HEK293 (cell line): Measurements from ENCODE around the gene DVL1.

Source experiments
- CTCF ChIA-PET: fragments of 350-600 bp; formaldehyde crosslinking; extraction: SDS; loops from one replicate; lab custom pipeline; 2021; ENCODE audit warnings: antibody characterized with exemption; lab: Yijun Ruan, JAX
- POLR2A ChIA-PET: fragments of 300-600 bp; formaldehyde crosslinking; extraction: SDS; loops from one replicate; lab custom pipeline; 2020; ENCODE audit warnings: antibody characterized with exemption, inconsistent platforms; lab: Yijun Ruan, JAX
- H3K27ac ChIP-seq: fragments of 200-500 bp; sonication (Bioruptor generic); 2 replicates; pipeline ENCODE4 v1.5.1; 2014; ENCODE audit warnings: low read depth, low read length, control low read depth, inconsistent platforms; ENCODE audit errors: extremely low read depth
- H3K36me3 ChIP-seq, 2 experiments: fragments of 200-500 bp in 1 of 2; sonication (Bioruptor generic) in 1 of 2; 1 replicate in 1 of 2; 2 replicates in 1 of 2; pipeline ENCODE4 v1.5.1; 2014 to 2017; ENCODE audit warnings: inconsistent platforms in 2 of 2, low read length in 2 of 2; ENCODE audit not compliant: control insufficient read depth in 2 of 2, insufficient read depth in 1 of 2
- H3K4me1 ChIP-seq: fragments of 200-500 bp; sonication (Bioruptor generic); 2 replicates; pipeline ENCODE4 v1.5.1; 2014; ENCODE audit warnings: mild to moderate bottlenecking, low read length, inconsistent platforms; ENCODE audit not compliant: control insufficient read depth, insufficient read depth
- H3K4me3 ChIP-seq: 2 replicates; pipeline ENCODE4 v1.5.1; 2011; ENCODE audit warnings: low read depth, mild to moderate bottlenecking, control low read depth, low read length, moderate library complexity
- H3K9me3 ChIP-seq: fragments of 200-500 bp; sonication (Bioruptor generic); 2 replicates; pipeline ENCODE4 v1.5.1; 2014; ENCODE audit warnings: low read depth, low read length, inconsistent platforms; ENCODE audit not compliant: control insufficient read depth, insufficient read depth
- GLIS1 ChIP-seq: fragments of 450-650 bp; formaldehyde crosslinking; IDR thresholded peaks from 2 replicates; pipeline ENCODE4 v1.5.1; 2016; ENCODE audit warnings: missing biosample characterization, missing genetic modification characterization
- GLIS2 ChIP-seq: fragments of 450-650 bp; formaldehyde crosslinking; IDR thresholded peaks from 2 replicates; pipeline ENCODE4 v1.5.1; 2016; ENCODE audit warnings: missing biosample characterization, missing genetic modification characterization
- HOXA7 ChIP-seq: sonication (generic); formaldehyde crosslinking; IDR thresholded peaks from 2 replicates; pipeline ENCODE4 v1.8.1; 2022; ENCODE audit warnings: missing genetic modification reagents, borderline replicate concordance
- KLF8 ChIP-seq: fragments of 450-650 bp; formaldehyde crosslinking; IDR thresholded peaks from 2 replicates; pipeline ENCODE4 v1.5.1; 2016; ENCODE audit warnings: missing biosample characterization, missing genetic modification characterization
- SP2 ChIP-seq: fragments of 450-650 bp; formaldehyde crosslinking; IDR thresholded peaks from 2 replicates; pipeline ENCODE4 v1.5.1; 2016; ENCODE audit warnings: missing biosample characterization, missing genetic modification characterization
- ZIC2 ChIP-seq: fragments of 450-650 bp; formaldehyde crosslinking; IDR thresholded peaks from 2 replicates; pipeline ENCODE4 v1.5.1; 2016; ENCODE audit warnings: missing biosample characterization, missing genetic modification characterization
- ZNF112 ChIP-seq: fragments of 450-650 bp; formaldehyde crosslinking; IDR thresholded peaks from 2 replicates; pipeline ENCODE4 v1.5.0; 2017; ENCODE audit warnings: missing biosample characterization, missing genetic modification characterization
- ZNF214 ChIP-seq: fragments of 450-650 bp; formaldehyde crosslinking; IDR thresholded peaks from 2 replicates; pipeline ENCODE4 v1.5.1; 2017; ENCODE audit warnings: missing biosample characterization, mild to moderate bottlenecking, missing genetic modification characterization, borderline replicate concordance
- ZNF341 ChIP-seq: fragments of 450-650 bp; formaldehyde crosslinking; IDR thresholded peaks from 2 replicates; pipeline ENCODE4; 2016; ENCODE audit warnings: low read depth, missing biosample characterization, missing genetic modification characterization
- ZNF394 ChIP-seq: fragments of 450-650 bp; formaldehyde crosslinking; IDR thresholded peaks from 2 replicates; pipeline ENCODE4 v1.5.1; 2016; ENCODE audit warnings: missing biosample characterization, missing genetic modification characterization, mild to moderate bottlenecking, moderate library complexity, borderline replicate concordance
- ZNF416 ChIP-seq: fragments of 450-650 bp; formaldehyde crosslinking; IDR thresholded peaks from 2 replicates; pipeline ENCODE4 v1.5.1; 2016; ENCODE audit warnings: missing biosample characterization, missing genetic modification characterization
- ZNF521 ChIP-seq: fragments of 450-650 bp; formaldehyde crosslinking; IDR thresholded peaks from 2 replicates; pipeline ENCODE4 v1.5.1; 2017; ENCODE audit warnings: missing biosample characterization, mild to moderate bottlenecking, missing genetic modification characterization
- ZNF658 ChIP-seq: fragments of 450-650 bp; formaldehyde crosslinking; IDR thresholded peaks from 2 replicates; pipeline ENCODE4; 2016; ENCODE audit warnings: missing biosample characterization, missing genetic modification characterization
- ZNF768 ChIP-seq: fragments of 450-650 bp; formaldehyde crosslinking; IDR thresholded peaks from 2 replicates; pipeline ENCODE4 v1.5.1; 2018; ENCODE audit warnings: missing biosample characterization, mild to moderate bottlenecking, missing genetic modification characterization
- ZNF843 ChIP-seq: fragments of 450-650 bp; formaldehyde crosslinking; IDR thresholded peaks from 2 replicates; pipeline ENCODE4 v1.5.1; 2016; ENCODE audit warnings: missing biosample characterization, missing genetic modification characterization
- TF ChIP-seq, protein P1 (sequence below): fragments of 450-650 bp; formaldehyde crosslinking; IDR thresholded peaks from 2 replicates; pipeline ENCODE4 v1.5.1; 2016; ENCODE audit warnings: missing biosample characterization, missing genetic modification characterization, borderline replicate concordance
- TF ChIP-seq, protein P2 (sequence below): fragments of 450-650 bp; formaldehyde crosslinking; IDR thresholded peaks from 2 replicates; pipeline ENCODE4 v1.5.0; 2017; ENCODE audit warnings: missing biosample characterization, missing genetic modification characterization, borderline replicate concordance

Gene DVL1

DNA sequence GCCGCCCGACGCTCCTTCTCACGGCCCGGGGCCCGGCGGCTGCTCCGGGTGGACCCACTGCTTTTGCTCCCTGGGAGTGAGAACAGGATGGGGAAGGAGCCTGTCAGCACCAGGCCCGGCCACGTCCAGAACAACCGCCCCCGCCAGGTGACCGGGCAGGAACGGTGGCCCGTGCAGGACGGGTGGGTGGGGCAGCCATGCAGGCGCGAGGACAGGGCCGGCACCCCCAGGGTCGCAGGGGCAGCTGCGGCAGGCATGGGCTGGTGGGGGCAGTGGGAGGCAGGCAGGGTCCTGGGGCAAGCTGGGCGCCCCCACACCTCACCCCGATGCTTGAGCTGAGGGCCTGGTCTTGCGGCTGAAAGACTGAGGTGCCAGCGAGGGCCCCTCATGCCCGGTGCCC, 12.8 kb downstream of the DVL1 start (continued):
- TF ChIP-seq, protein P1, sequence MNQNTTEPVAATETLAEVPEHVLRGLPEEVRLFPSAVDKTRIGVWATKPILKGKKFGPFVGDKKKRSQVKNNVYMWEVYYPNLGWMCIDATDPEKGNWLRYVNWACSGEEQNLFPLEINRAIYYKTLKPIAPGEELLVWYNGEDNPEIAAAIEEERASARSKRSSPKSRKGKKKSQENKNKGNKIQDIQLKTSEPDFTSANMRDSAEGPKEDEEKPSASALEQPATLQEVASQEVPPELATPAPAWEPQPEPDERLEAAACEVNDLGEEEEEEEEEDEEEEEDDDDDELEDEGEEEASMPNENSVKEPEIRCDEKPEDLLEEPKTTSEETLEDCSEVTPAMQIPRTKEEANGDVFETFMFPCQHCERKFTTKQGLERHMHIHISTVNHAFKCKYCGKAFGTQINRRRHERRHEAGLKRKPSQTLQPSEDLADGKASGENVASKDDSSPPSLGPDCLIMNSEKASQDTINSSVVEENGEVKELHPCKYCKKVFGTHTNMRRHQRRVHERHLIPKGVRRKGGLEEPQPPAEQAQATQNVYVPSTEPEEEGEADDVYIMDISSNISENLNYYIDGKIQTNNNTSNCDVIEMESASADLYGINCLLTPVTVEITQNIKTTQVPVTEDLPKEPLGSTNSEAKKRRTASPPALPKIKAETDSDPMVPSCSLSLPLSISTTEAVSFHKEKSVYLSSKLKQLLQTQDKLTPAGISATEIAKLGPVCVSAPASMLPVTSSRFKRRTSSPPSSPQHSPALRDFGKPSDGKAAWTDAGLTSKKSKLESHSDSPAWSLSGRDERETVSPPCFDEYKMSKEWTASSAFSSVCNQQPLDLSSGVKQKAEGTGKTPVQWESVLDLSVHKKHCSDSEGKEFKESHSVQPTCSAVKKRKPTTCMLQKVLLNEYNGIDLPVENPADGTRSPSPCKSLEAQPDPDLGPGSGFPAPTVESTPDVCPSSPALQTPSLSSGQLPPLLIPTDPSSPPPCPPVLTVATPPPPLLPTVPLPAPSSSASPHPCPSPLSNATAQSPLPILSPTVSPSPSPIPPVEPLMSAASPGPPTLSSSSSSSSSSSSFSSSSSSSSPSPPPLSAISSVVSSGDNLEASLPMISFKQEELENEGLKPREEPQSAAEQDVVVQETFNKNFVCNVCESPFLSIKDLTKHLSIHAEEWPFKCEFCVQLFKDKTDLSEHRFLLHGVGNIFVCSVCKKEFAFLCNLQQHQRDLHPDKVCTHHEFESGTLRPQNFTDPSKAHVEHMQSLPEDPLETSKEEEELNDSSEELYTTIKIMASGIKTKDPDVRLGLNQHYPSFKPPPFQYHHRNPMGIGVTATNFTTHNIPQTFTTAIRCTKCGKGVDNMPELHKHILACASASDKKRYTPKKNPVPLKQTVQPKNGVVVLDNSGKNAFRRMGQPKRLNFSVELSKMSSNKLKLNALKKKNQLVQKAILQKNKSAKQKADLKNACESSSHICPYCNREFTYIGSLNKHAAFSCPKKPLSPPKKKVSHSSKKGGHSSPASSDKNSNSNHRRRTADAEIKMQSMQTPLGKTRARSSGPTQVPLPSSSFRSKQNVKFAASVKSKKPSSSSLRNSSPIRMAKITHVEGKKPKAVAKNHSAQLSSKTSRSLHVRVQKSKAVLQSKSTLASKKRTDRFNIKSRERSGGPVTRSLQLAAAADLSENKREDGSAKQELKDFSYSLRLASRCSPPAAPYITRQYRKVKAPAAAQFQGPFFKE (tag by site-specific recombination) = no peak
- TF ChIP-seq ZNF768 = no peak
- no peak for TF ChIP-seq ZNF658 (tag by site-specific recombination)
- no peak for TF ChIP-seq ZNF341
- no peak for TF ChIP-seq ZNF521
- no peak for TF ChIP-seq KLF8 (tag by site-specific recombination)

DNA sequence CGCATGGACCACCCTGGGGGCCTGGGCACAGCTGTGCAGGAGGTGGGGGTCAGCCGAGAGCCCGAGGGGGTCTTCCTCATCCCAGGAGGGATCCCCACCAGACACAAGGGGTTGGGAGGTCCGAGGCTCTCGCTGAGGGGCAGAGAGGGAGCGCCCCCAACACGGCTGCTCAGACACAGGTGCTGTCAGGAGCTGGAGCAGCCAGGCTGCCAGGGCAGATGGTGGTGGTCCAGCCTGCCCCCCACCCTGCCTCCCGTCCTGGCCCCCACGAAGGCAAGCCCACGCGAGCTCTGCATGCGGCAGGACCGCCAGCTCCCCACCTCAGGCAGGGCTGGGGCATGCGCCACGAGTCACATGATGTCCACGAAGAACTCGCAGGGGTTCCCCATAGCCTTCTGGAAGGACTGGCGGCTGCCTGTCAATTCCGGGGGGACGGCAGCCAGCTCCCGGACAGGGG, 13.4 kb downstream of the DVL1 start:
- no peaks in the 10 kb centered on the region for H3K4me1 ChIP-seq
- CTCF ChIA-PET = no interaction called here
- peaks cover 0 to 65% of the 10 kb centered on the region in 2 experiments; a peak in 2 of 3 replicates for H3K36me3 ChIP-seq
- H3K27ac ChIP-seq = no peak overlapping the region
- TF ChIP-seq KLF8 (tag by site-specific recombination) = no peak
- TF ChIP-seq GLIS1 (tag by site-specific recombination) = peak; percentile 97
- TF ChIP-seq ZIC2 (tag by site-specific recombination) = peak; percentile 39; the same call in 1 of the 2 replicates
- no peak for TF ChIP-seq HOXA7
- no peak for TF ChIP-seq ZNF112 (tag by site-specific recombination)
- peak; percentile 88 for TF ChIP-seq GLIS2
- H3K4me3 ChIP-seq = no peak overlapping the region
- H3K9me3 ChIP-seq = no peaks in the 10 kb centered on the region
- POLR2A ChIA-PET = interaction anchor here (1.1 to 2.4 kb wide), 3 partner anchors 9 to 169 kb away, joined by 3 to 7 read pairs (median 3); no protein-coding TSS in a partner anchor

DNA sequence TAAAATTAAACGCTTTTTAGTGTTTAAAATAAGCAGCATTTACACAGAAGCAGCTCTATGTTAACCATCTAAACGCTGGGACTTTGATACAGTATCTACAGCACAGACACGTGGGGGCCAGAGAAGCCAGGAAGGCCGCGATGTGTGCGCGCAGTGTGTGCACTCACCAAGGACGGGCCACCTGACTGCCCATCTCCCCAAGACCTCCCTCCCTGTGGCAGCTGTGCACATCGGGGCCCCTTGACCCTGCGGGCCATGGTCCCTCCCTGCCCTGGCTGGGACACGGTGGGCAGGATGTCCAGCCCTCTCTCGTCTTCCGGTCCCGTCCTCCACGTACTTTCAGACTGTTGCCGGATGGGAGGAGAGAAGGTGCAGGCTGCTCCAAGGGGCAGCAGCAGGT, 13.9 kb downstream of the DVL1 start:
- no peaks in the 10 kb centered on the region for H3K9me3 ChIP-seq
- H3K4me3 ChIP-seq = no peak overlapping the region
- no peaks in the 10 kb centered on the region for H3K4me1 ChIP-seq
- H3K27ac ChIP-seq = no peak overlapping the region
- CTCF ChIA-PET = no interaction called here
- POLR2A ChIA-PET = interaction anchor here (0.8 to 2.4 kb wide), 5 partner anchors 9 to 170 kb away, joined by 3 to 7 read pairs (median 3); no protein-coding TSS in a partner anchor
- peaks cover 0 to 60% of the 10 kb centered on the region in 2 experiments; a peak in 1 of 3 replicates for H3K36me3 ChIP-seq
- no peak for TF ChIP-seq ZNF214 (tag by site-specific recombination)
- no peak for TF ChIP-seq ZNF416 (tag by site-specific recombination)
- no peak for TF ChIP-seq ZNF394 (tag by site-specific recombination)
- no peak for TF ChIP-seq ZNF843
- TF ChIP-seq, protein P2, sequence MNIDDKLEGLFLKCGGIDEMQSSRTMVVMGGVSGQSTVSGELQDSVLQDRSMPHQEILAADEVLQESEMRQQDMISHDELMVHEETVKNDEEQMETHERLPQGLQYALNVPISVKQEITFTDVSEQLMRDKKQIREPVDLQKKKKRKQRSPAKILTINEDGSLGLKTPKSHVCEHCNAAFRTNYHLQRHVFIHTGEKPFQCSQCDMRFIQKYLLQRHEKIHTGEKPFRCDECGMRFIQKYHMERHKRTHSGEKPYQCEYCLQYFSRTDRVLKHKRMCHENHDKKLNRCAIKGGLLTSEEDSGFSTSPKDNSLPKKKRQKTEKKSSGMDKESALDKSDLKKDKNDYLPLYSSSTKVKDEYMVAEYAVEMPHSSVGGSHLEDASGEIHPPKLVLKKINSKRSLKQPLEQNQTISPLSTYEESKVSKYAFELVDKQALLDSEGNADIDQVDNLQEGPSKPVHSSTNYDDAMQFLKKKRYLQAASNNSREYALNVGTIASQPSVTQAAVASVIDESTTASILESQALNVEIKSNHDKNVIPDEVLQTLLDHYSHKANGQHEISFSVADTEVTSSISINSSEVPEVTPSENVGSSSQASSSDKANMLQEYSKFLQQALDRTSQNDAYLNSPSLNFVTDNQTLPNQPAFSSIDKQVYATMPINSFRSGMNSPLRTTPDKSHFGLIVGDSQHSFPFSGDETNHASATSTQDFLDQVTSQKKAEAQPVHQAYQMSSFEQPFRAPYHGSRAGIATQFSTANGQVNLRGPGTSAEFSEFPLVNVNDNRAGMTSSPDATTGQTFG = no peak
- TF ChIP-seq SP2 = peak; percentile 34; the same call in 1 of the 2 replicates
